ENCODE measurements around the gene PRKCH.

DNA sequence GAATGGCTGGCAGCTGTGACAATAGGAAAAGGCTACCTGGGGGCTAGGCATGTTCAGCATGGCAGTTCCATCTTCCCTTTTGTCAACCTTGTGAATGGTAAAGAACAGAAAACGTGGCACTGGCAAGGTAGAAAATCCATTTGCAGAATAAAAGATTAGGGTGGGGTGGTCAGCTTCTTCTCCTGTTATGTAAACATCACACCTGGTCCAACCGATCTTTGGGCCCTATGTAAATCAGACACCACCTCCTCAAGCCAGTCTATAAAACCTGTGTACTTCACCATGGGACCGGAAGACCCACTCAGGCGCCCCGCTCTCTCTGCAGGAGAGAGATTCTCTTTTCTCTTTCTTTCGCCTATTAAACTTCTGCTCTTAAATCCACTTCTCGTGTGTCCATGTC, 20.6 kb upstream of the PRKCH start:
- TF ChIP-seq, protein P1, sequence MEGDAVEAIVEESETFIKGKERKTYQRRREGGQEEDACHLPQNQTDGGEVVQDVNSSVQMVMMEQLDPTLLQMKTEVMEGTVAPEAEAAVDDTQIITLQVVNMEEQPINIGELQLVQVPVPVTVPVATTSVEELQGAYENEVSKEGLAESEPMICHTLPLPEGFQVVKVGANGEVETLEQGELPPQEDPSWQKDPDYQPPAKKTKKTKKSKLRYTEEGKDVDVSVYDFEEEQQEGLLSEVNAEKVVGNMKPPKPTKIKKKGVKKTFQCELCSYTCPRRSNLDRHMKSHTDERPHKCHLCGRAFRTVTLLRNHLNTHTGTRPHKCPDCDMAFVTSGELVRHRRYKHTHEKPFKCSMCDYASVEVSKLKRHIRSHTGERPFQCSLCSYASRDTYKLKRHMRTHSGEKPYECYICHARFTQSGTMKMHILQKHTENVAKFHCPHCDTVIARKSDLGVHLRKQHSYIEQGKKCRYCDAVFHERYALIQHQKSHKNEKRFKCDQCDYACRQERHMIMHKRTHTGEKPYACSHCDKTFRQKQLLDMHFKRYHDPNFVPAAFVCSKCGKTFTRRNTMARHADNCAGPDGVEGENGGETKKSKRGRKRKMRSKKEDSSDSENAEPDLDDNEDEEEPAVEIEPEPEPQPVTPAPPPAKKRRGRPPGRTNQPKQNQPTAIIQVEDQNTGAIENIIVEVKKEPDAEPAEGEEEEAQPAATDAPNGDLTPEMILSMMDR (IDR thresholded peaks at IDR 0.05; ENCODE audit: borderline replicate concordance, extremely low read depth, low read length, poor library complexity, severe bottlenecking): no peak
- no peak for TF ChIP-seq EZH2 (IDR thresholded peaks at IDR 0.05; ENCODE audit: borderline replicate concordance, low read depth, low read length, severe bottlenecking)
